ENCODE results near the gene PLPPR1.
"Not testable (repeated sequence)": the region's sequence is repeated elsewhere in the genome, so short reads cannot be mapped to it uniquely, and the experiment has no call there.

Gene PLPPR1

GRCh38 chr9:101270302-101270701 lies 241.8 kb downstream of the PLPPR1 start:
- FAIRE-seq (no peak), DNase-seq (ENCODE audit: insufficient read length, low spot score) (no peak)

- FAIRE-seq: no peak
Observed at GRCh38 chr9:101271102-101271501, 242.6 kb downstream of the PLPPR1 start.

DNA sequence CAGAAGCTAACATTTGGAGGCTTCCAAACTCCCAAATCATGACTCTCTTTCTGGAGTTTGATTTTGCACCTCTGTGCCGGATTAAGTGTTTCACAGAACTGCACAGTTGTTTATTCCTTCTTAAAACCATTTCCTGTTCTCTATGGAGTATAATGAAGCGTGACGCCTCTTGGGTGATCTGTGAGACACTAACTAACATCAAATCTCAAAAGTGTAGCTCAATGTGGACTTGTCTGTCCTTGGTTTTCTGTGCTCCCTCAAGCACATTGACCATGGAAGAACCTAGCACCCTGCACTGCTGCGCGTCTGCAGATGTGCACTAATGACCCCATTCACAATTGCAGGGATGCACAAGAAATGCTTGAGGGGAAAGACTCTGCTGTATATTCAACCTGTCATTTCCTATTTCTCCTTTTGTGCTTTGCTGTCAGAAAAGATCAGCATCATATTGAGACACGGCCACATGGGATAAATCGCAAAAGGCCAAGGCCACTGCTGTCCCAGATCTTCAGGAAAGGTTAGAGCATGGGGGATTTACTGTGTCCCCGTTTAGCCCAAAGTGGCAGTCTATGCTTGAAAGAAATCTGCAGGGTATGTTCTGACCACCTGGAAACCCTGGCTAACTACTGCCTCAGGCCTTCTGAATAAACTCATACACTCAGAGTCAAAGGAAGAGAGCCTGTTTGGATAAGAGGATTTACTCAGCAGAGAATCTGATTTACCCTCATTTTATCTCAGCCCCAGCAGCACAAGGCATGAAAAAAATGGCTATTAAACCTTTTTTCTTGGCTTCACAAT lies 246.6 kb downstream of the PLPPR1 start:
- no peak for DNase-seq (ENCODE audit: insufficient read length, low spot score)
- no peak for FAIRE-seq

More at GRCh38 chr9:101271102-101271501, 242.6 kb downstream of the PLPPR1 start:
- DNase-seq (ENCODE audit: insufficient read length, low spot score): no peak

- no peak for FAIRE-seq
Observed at GRCh38 chr9:101275769-101276250, 247.3 kb downstream of the PLPPR1 start.

DNA sequence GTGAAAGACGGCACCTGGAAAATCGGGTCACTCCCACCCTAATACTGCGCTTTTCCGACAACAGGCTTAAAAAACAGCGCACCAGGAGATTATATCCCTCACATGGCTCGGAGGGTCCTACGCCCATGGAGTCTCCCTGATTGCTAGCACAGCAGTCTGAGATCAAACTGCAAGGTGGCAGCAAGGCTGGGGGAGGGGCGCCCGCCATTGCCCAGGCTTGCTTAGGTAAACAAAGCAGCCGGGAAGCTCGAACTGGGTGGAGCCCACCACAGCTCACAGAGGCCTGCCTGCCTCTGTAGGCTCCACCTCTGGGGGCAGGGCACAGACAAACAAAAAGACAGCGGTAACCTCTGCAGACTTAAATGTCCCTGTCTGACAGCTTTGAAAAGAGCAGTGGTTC lies 262.5 kb downstream of the PLPPR1 start:
- not testable (repeated sequence) for FAIRE-seq; DNase-seq (ENCODE audit: insufficient read length, low spot score)

More at GRCh38 chr9:101275769-101276250, 247.3 kb downstream of the PLPPR1 start:
- DNase-seq (ENCODE audit: insufficient read length, low spot score): no peak

- no peak for FAIRE-seq
- DNase-seq (ENCODE audit: insufficient read length, low spot score): no peak
Observed at GRCh38 chr9:101299901-101300300, 271.4 kb downstream of the PLPPR1 start.

- FAIRE-seq (no peak), DNase-seq (ENCODE audit: insufficient read length, low spot score) (no peak)
Observed at GRCh38 chr9:101307051-101307450, 278.5 kb downstream of the PLPPR1 start.

DNA sequence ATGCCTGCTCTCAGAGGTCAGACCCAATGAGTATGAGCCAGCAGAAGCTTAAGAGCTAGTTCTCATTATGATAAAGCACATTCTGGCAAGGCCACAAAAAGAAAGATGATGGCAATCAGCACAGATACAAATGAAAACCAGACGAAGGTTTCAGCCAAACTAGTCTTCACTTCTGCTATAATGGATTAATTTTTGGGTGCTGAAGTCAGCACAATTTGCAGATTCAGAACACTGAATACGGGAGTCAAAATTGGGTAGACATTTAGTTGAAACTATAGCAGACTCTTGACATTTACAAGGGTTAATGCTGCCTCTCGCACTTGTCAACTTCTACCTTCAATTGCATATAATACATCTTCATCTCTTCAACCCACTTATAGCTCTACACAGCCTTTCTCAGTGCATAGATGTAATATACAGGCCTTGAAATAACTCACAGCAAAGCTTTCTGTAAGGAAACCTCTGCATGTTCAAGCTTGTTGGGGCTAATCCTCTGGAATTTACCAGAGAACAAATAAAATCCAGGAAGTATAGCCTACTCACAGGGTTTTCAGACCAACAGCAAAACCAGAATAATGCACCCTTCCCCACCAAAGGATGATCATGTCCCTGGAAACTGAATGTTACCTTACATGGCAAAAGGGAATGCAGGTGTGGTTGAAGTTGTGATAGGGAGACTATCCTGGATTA lies 279.1 kb downstream of the PLPPR1 start:
- no peak for DNase-seq (ENCODE audit: insufficient read length, low spot score)
- FAIRE-seq: no peak

- DNase-seq (ENCODE audit: insufficient read length, low spot score) (no peak), FAIRE-seq (no peak)
Observed at GRCh38 chr9:101309139-101309538, 280.6 kb downstream of the PLPPR1 start.

GRCh38 chr9:101311191-101311590 lies 282.7 kb downstream of the PLPPR1 start:
- no peak for DNase-seq (ENCODE audit: insufficient read length, low spot score)
- no peak for FAIRE-seq

DNA sequence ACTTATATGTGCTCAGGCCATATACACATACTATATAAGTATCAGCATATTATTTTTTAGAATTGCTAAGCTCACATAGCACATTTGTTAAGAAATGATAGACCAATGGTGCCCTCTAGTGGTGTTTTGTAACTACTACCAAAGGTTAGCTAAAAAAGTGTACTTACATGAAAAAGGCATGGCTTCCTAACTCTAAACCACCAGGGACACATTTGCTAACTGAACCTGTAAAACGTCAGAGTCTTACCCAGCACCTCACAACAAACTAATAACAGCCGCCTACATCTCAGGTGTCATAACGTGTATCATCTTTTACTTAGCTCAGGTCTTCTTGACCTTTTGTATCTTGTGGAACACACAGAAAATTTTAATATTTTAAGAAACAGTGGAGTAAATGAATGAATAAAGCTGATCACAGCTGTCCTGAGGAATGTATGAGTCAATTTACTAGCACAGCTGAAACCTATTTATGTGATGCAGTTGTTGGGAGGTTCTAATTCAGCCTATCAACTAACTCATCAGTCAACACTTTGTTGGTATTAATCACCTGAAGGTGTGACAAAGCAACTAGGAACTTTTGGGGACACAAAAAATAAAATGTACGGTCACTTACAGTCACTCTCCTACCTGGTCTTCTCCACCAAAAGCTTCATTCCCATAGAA lies 283.4 kb downstream of the PLPPR1 start:
- FAIRE-seq: no peak
- peak; percentile 41 for DNase-seq (ENCODE audit: insufficient read length, low spot score)

GRCh38 chr9:101312661-101313060 lies 284.1 kb downstream of the PLPPR1 start:
- FAIRE-seq (no peak), DNase-seq (ENCODE audit: insufficient read length, low spot score) (no peak)

GRCh38 chr9:101315112-101315450 lies 286.6 kb downstream of the PLPPR1 start:
- FAIRE-seq (no peak), DNase-seq (ENCODE audit: insufficient read length, low spot score) (no peak)

- FAIRE-seq (no peak), DNase-seq (ENCODE audit: insufficient read length, low spot score) (no peak)
Observed at GRCh38 chr9:101317735-101318134, 289.2 kb downstream of the PLPPR1 start.

GRCh38 chr9:101323129-101323528 lies 294.6 kb downstream of the PLPPR1 start:
- FAIRE-seq: no peak
- DNase-seq (ENCODE audit: insufficient read length, low spot score): no peak

DNA sequence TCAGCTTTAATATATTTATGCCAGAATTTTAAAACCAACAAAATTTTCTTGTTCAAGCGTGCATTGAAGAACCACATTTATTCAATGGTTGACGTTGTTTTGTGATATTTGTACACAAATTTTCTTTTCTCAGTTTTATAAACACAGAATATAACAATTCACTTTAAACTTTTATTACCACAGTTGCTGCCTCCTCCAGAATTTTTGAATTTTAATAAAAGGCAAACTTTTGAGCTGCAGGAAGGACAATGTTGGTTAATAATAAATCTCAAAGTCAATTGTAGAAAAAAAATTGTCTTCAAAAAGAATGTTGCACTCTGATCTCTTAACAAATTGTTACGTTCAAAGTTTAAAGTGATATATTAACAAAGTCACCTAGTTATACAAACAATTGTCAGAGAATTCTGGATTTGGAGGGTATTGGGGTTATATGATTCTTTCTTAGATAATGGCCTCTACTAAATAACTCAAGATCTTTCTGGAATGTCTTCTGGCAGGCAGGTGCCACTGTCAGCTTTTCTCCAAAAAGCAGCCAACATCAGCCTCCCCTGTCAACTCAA lies 295.8 kb downstream of the PLPPR1 start:
- FAIRE-seq: no peak
- no peak for DNase-seq (ENCODE audit: insufficient read length, low spot score)

DNA sequence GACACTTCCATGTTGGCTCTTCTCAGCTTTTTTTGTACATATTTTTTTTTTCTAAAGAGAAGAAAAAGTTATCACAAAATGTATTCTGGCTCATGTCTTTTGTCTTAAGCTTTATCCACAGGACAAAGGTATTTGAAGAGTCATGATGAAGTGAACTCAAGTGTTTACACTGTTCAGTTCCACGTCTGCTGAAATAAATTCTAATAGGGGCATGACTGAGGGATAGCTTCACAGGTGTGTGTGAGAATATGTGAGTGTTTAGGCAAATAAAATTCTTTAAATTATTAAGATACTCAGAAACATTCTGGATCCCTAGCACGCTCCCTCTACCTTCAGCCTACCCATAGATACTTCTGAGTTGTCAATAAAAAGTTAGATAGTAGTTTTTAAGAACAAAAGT lies 296.5 kb downstream of the PLPPR1 start:
- FAIRE-seq: no peak
- no peak for DNase-seq (ENCODE audit: insufficient read length, low spot score)

DNA sequence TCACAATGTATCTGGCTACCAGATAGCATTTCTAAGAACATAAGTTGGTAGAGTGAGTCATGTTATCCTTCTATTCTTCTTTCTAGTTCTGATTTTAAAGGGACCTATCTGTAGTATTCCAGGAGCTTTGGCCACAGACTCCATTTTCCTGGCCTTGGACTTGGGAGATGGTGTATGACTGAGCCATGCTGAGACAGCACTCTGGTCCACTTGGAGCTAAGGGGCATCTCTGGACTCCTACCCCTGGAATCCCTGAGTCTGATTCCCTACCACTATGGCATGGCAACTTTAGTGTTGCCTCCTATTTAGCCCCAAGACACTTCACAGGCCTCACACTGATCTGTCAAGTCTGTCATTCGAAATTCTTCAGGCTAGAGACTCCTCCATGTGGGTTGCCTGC lies 297.5 kb downstream of the PLPPR1 start:
- FAIRE-seq: no peak

DNA sequence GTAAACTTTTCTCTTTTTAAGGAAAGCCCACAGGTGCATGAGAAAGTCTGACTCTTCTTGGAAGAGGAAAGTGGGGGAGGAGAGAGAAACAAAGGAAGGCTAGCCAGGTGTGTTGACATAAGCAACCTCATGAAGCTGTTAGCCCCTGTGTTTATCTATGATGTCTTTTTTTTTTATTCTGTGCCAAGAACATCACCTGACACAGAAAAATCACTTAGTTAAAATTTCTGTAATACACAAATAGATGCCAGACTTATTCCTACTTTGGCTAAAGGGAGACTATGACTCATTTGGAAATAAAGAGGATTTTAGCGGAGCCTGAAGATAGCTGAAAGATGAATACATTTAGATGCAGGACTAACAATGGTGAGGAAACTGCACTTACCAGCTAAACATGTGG lies 298.0 kb downstream of the PLPPR1 start:
- DNase-seq (ENCODE audit: insufficient read length, low spot score) (no peak), FAIRE-seq (no peak)

More for the DNA sequence above, 297.5 kb downstream of the PLPPR1 start:
- no peak for DNase-seq (ENCODE audit: insufficient read length, low spot score)

DNA sequence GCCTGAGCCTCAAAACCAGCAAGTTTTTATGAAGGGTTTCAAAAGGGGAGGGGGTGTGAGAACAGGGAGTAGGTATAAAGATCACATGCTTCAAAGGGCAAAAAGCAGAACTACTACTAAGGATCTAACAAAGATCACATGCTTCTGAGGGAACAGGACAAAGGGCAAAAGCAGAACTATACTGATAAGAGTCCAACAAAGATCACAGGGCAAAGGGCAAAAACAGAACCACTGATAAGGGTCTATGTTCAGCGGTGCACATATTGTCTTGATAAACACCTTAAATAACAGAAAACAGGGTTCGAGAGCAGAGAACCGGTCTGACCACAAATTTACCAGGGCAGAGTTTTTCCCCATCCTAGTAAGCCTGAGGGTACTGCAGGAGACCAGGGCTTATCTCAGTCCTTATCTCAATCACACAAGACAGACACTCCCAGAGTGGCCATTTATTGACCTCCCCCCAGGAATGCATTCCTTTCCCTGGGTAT lies 298.9 kb downstream of the PLPPR1 start:
- not testable (repeated sequence) for FAIRE-seq; DNase-seq (ENCODE audit: insufficient read length, low spot score)

GRCh38 chr9:101332362-101332761 lies 303.8 kb downstream of the PLPPR1 start:
- no peak for DNase-seq (ENCODE audit: insufficient read length, low spot score)
- no peak for FAIRE-seq
